Upper lobe of left lung (tissue), 4 donors: ENCODE data around the gene CCDC120.

Source experiments
- EP300 ChIP-seq, 4 donors: sonication (generic); formaldehyde crosslinking; IDR thresholded peaks; one replicate each; pipeline ENCODE4 v1.5.1; 2017; ENCODE audit warnings: antibody characterized with exemption in 4 of 4, control low read depth in 2 of 4
- POLR2A ChIP-seq, 4 donors: fragments of 450-650 bp; IDR thresholded peaks; one replicate each; pipeline ENCODE4 v1.5.1; 2016 to 2017; ENCODE audit warnings: antibody characterized with exemption in 4 of 4, mild to moderate bottlenecking in 2 of 4
- POLR2AphosphoS5 ChIP-seq, 2 donors: sonication (generic); formaldehyde crosslinking; IDR thresholded peaks; one replicate each; pipeline ENCODE4 v1.5.1; 2017; ENCODE audit warnings: antibody characterized with exemption in 2 of 2
- TF ChIP-seq, protein P1 (sequence below), 6 experiments: fragments of 450-650 bp in 4 of 6; fragments of 200-600 bp in 2 of 6; sonication (generic) in 2 of 6; IDR thresholded peaks; one replicate each; pipeline ENCODE4 v1.5.1; 2016 to 2019; ENCODE audit warnings: antibody characterized with exemption in 6 of 6

DNA sequence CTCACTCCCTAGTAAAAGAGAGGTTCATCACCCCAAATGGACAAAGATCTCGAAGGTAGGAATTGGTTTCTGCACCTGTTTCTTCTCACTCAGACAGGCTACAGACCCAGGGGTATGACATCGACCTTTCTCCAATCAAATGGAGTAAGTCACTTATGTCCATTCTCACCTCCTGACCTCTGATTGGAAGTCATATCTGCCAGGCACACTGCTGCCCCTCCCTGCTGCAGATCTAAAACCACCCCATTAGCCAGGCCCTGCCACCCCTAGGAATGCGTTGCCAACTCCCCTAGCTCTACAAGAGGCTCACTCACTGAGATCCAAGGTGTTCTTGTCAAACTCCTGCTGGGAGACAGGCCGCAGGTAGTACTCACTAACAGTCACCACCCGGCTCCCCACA is 57.9 kb downstream of the CCDC120 start:
- TF ChIP-seq EP300 (IDR thresholded peaks at IDR 0.05) (no peak), POLR2A (IDR thresholded peaks at IDR 0.05) (no peak), POLR2AphosphoS5 (IDR thresholded peaks at IDR 0.05) (no peak)
- TF ChIP-seq, protein P1, sequence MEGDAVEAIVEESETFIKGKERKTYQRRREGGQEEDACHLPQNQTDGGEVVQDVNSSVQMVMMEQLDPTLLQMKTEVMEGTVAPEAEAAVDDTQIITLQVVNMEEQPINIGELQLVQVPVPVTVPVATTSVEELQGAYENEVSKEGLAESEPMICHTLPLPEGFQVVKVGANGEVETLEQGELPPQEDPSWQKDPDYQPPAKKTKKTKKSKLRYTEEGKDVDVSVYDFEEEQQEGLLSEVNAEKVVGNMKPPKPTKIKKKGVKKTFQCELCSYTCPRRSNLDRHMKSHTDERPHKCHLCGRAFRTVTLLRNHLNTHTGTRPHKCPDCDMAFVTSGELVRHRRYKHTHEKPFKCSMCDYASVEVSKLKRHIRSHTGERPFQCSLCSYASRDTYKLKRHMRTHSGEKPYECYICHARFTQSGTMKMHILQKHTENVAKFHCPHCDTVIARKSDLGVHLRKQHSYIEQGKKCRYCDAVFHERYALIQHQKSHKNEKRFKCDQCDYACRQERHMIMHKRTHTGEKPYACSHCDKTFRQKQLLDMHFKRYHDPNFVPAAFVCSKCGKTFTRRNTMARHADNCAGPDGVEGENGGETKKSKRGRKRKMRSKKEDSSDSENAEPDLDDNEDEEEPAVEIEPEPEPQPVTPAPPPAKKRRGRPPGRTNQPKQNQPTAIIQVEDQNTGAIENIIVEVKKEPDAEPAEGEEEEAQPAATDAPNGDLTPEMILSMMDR (IDR thresholded peaks at IDR 0.05), result no peak
